H9 (cell line): ENCODE results near the gene ANO10. TPM values are rescaled to one million over a fixed set of nuclear protein-coding genes. Genes with fewer than 3 reads are reported as not detected.

Source experiments
- DNase-seq: peaks from one replicate; pipeline ENCODE4 v3.0.0-alpha.2; 2017
- H2AFZ ChIP-seq: one replicate; pipeline ENCODE4 v1.6.1; 2013; ENCODE audit warnings: mild to moderate bottlenecking, low read length, control low read depth, moderate library complexity
- H2AK5ac ChIP-seq: 2 replicates; pipeline ENCODE4 v1.6.1; 2013; ENCODE audit warnings: low read length, control low read depth, mixed read lengths; ENCODE audit not compliant: insufficient read length
- H2BK120ac ChIP-seq: one replicate; pipeline ENCODE4 v1.6.1; 2013; ENCODE audit warnings: low read depth, mild to moderate bottlenecking, low read length, control low read depth, inconsistent platforms; ENCODE audit not compliant: poor library complexity, severe bottlenecking
- H2BK12ac ChIP-seq: 2 replicates; pipeline ENCODE4 v1.6.1; 2013; ENCODE audit warnings: low read length, control low read depth, mixed read lengths, low read depth; ENCODE audit not compliant: insufficient read length
- H2BK15ac ChIP-seq: 2 replicates; pipeline ENCODE4 v1.6.1; 2013; ENCODE audit warnings: low read depth, low read length, control low read depth
- H2BK20ac ChIP-seq: one replicate; pipeline ENCODE4 v1.6.1; 2013; ENCODE audit warnings: low read depth, mild to moderate bottlenecking, low read length, control low read depth, inconsistent platforms; ENCODE audit not compliant: poor library complexity, severe bottlenecking
- H2BK5ac ChIP-seq: 2 replicates; pipeline ENCODE4 v1.6.1; 2013; ENCODE audit warnings: low read length, control low read depth, mixed read lengths; ENCODE audit not compliant: insufficient read length
- H3K14ac ChIP-seq: 2 replicates; pipeline ENCODE4 v1.6.1; 2013; ENCODE audit warnings: low read length, control low read depth; ENCODE audit not compliant: insufficient read depth
- H3K18ac ChIP-seq: 2 replicates; pipeline ENCODE4 v1.6.1; 2013; ENCODE audit warnings: low read depth, mild to moderate bottlenecking, mixed read lengths, low read length, control low read depth; ENCODE audit not compliant: insufficient read length
- H3K23ac ChIP-seq: 2 replicates; pipeline ENCODE4 v1.6.1; 2013; ENCODE audit warnings: low read length, control low read depth, mixed read lengths, low read depth; ENCODE audit not compliant: insufficient read length
- H3K23me2 ChIP-seq: 2 replicates; pipeline ENCODE4 v1.6.1; 2013; ENCODE audit warnings: low read depth, mild to moderate bottlenecking, mixed read lengths, low read length, control low read depth; ENCODE audit not compliant: insufficient read length, poor library complexity, severe bottlenecking
- H3K27ac ChIP-seq: 2 replicates; pipeline ENCODE4 v1.5.1; 2013; ENCODE audit warnings: low read length, control low read depth, mixed read lengths, low read depth; ENCODE audit not compliant: insufficient read length
- H3K27me3 ChIP-seq: 2 replicates; pipeline ENCODE4 v1.6.1; 2013; ENCODE audit warnings: low read length, control low read depth, inconsistent platforms; ENCODE audit not compliant: insufficient read depth
- H3K4ac ChIP-seq: 2 replicates; pipeline ENCODE4 v1.6.1; 2013; ENCODE audit warnings: low read depth, mild to moderate bottlenecking, control low read depth, inconsistent platforms, low read length, moderate library complexity
- H3K4me1 ChIP-seq: 2 replicates; pipeline ENCODE4 v1.6.1; 2013; ENCODE audit warnings: low read length, control low read depth, inconsistent platforms; ENCODE audit not compliant: insufficient read depth
- H3K4me2 ChIP-seq: 2 replicates; pipeline ENCODE4 v1.6.1; 2013; ENCODE audit warnings: low read length, control low read depth, mixed read lengths; ENCODE audit not compliant: insufficient read length, insufficient read depth
- H3K56ac ChIP-seq: 2 replicates; pipeline ENCODE4 v1.6.1; 2013; ENCODE audit warnings: low read depth, mild to moderate bottlenecking, mixed read lengths, low read length, control low read depth; ENCODE audit not compliant: insufficient read length
- H3K79me1 ChIP-seq: 2 replicates; pipeline ENCODE4 v1.6.1; 2013; ENCODE audit warnings: low read depth, mild to moderate bottlenecking, moderate library complexity, low read length, control low read depth, inconsistent platforms; ENCODE audit not compliant: insufficient read depth, poor library complexity, severe bottlenecking
- H3K79me2 ChIP-seq: 2 replicates; pipeline ENCODE4 v1.6.1; 2013; ENCODE audit warnings: low read length, control low read depth, inconsistent platforms; ENCODE audit not compliant: insufficient read depth
- H3K9ac ChIP-seq: 2 replicates; pipeline ENCODE4 v1.6.1; 2013; ENCODE audit warnings: low read length, control low read depth, mixed read lengths; ENCODE audit not compliant: insufficient read length; ENCODE audit errors: extremely low read depth
- H3K9me3 ChIP-seq: one replicate; pipeline ENCODE4 v1.6.1; 2013; ENCODE audit warnings: low read depth, low read length, inconsistent platforms; ENCODE audit not compliant: control insufficient read depth
- H3T11ph ChIP-seq: one replicate; pipeline ENCODE4 v1.6.1; 2013; ENCODE audit warnings: mild to moderate bottlenecking, low read length, control low read depth, inconsistent platforms
- H4K20me1 ChIP-seq: one replicate; pipeline ENCODE4 v1.6.1; 2013; ENCODE audit not compliant: control insufficient read depth, insufficient read length, insufficient read depth
- H4K5ac ChIP-seq: 2 replicates; pipeline ENCODE4 v1.6.1; 2013; ENCODE audit warnings: low read depth, mild to moderate bottlenecking, mixed read lengths, low read length, control low read depth; ENCODE audit not compliant: insufficient read length
- H4K8ac ChIP-seq: replicated peaks from 2 replicates; pipeline ENCODE4 v1.6.1; 2013; ENCODE audit warnings: low read length, control low read depth, mixed read lengths, low read depth; ENCODE audit not compliant: insufficient read length
- H4K91ac ChIP-seq: 2 replicates; pipeline ENCODE4 v1.6.1; 2013; ENCODE audit warnings: low read depth, mild to moderate bottlenecking, moderate library complexity, mixed read lengths, low read length, control low read depth; ENCODE audit not compliant: insufficient read length
- H3K27ac Mint-ChIP-seq, 3 experiments: 2 replicates in 2 of 3; 3 replicates in 1 of 3; pipeline ENCODE4 v1.8.0; 2020 to 2021; ENCODE audit warnings: mixed read lengths in 3 of 3, mild to moderate bottlenecking in 1 of 3, moderate library complexity in 1 of 3
- H3K27me3 Mint-ChIP-seq: 2 replicates; pipeline ENCODE4 v1.8.0; 2021; ENCODE audit warnings: low read depth, mild to moderate bottlenecking, moderate library complexity, mixed read lengths
- H3K36me3 Mint-ChIP-seq, 3 experiments: 2 replicates in 2 of 3; 3 replicates in 1 of 3; pipeline ENCODE4 v1.8.0; 2020 to 2021; ENCODE audit warnings: low read depth in 3 of 3, mixed read lengths in 3 of 3; ENCODE audit not compliant: insufficient read depth in 1 of 3
- H3K4me1 Mint-ChIP-seq, 2 experiments: 2 replicates each; pipeline ENCODE4 v1.8.0; 2020; ENCODE audit warnings: mixed read lengths in 2 of 2
- H3K4me3 Mint-ChIP-seq, 2 experiments: 2 replicates in 1 of 2; 3 replicates in 1 of 2; pipeline ENCODE4 v1.8.0; 2020 to 2021; ENCODE audit warnings: mild to moderate bottlenecking in 2 of 2, mixed read lengths in 2 of 2, moderate library complexity in 1 of 2
- H3K9me3 Mint-ChIP-seq, 2 experiments: 2 replicates in 1 of 2; 3 replicates in 1 of 2; pipeline ENCODE4 v1.8.0; 2020; ENCODE audit warnings: mild to moderate bottlenecking in 2 of 2, mixed read lengths in 2 of 2, moderate library complexity in 1 of 2
- WGBS: extraction: QIAGEN DNeasy Blood & Tissue Kit; methylation state at CpG from one replicate; pipeline ENCODE4 v1.1.7; 2013; ENCODE audit warnings: missing lambda C conversion rate, low lambda C conversion rate, mixed read lengths; ENCODE audit not compliant: insufficient read length; ENCODE audit errors: extremely low coverage; 5-methylcytosine and 5-hydroxymethylcytosine counted together
- total RNA-seq: library from RNA; stranded (reverse); gene quantifications from 2 replicates; pipeline ENCODE4 v1.2.1, GENCODE V29; 2021
- TF ChIP-seq, protein P1 (sequence below): fragments of 200-600 bp; sonication (generic); conservative IDR thresholded peaks from 3 replicates; pipeline ENCODE4 v1.8.0; 2021; ENCODE audit warnings: antibody characterized with exemption, mild to moderate bottlenecking

Gene ANO10
- total RNA-seq, 1 experiment from 2014 or later, result 38.7 TPM

DNA sequence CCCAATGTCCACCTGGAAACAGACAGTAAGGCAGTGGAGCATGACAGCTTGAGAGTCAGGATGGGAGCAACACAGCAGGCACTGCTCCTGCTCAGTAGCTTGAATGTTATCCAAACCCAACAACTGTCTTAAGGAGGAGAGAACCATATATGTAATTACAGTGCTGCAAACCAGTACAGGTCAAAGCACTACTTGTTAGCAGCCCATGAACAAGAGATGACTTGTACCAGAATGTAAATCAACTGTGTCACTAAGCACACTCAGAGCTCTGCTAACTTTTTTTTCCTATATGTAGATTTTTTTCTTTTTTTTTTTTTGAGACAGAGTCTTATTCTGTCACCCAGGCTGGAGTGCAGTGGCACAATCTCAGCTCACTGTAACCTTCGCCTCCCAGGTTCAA lies 87.1 kb downstream of the ANO10 start:
- no peaks in the 10 kb centered on the region for H3K9me3 ChIP-seq
- no peak overlapping the region for H2BK5ac ChIP-seq
- no peak overlapping the region for H3T11ph ChIP-seq
- H2AK5ac ChIP-seq, result no peak overlapping the region
- Mint-ChIP-seq H3K27ac (peak overlapping the region in 1 of 3 experiments; percentile 55; a peak in 2 of 7 replicates), H3K4me1 (peaks cover 37 to 44% of the 10 kb centered on the region in 2 experiments), H3K27me3 (no peaks in the 10 kb centered on the region), H3K9me3 (no peaks in the 10 kb centered on the region), H3K36me3 (no peaks in the 10 kb centered on the region), H3K4me3 (no peak overlapping the region)
- H3K23me2 ChIP-seq, result no peaks in the 10 kb centered on the region
- H3K56ac ChIP-seq, result no peak overlapping the region
- no peak overlapping the region for H3K23ac ChIP-seq
- H3K79me1 ChIP-seq, result no peaks in the 10 kb centered on the region
- H2AFZ ChIP-seq, result no peak overlapping the region
- H2BK20ac ChIP-seq, result no peak overlapping the region
- no peak overlapping the region for H2BK15ac ChIP-seq
- DNase-seq, result no peak
- no peak overlapping the region for H3K14ac ChIP-seq
- H3K4me1 ChIP-seq, result peaks cover 11% of the 10 kb centered on the region; the same call in 1 of the 2 replicates
- H4K91ac ChIP-seq, result no peak overlapping the region
- H3K18ac ChIP-seq, result no peak overlapping the region
- H2BK120ac ChIP-seq, result no peak overlapping the region
- H2BK12ac ChIP-seq, result no peak overlapping the region
- no peak overlapping the region for H3K4me2 ChIP-seq
- whole genome bisulfite sequencing, result no CpG with 5 or more reads among the region's 1 CpG
- no peaks in the 10 kb centered on the region for H3K27me3 ChIP-seq
- no peak overlapping the region for H4K5ac ChIP-seq
- H3K79me2 ChIP-seq, result no peaks in the 10 kb centered on the region
- no peak overlapping the region for H4K8ac ChIP-seq
- no peaks in the 10 kb centered on the region for H4K20me1 ChIP-seq
- H3K27ac ChIP-seq, result no peak overlapping the region
- TF ChIP-seq, protein P1, sequence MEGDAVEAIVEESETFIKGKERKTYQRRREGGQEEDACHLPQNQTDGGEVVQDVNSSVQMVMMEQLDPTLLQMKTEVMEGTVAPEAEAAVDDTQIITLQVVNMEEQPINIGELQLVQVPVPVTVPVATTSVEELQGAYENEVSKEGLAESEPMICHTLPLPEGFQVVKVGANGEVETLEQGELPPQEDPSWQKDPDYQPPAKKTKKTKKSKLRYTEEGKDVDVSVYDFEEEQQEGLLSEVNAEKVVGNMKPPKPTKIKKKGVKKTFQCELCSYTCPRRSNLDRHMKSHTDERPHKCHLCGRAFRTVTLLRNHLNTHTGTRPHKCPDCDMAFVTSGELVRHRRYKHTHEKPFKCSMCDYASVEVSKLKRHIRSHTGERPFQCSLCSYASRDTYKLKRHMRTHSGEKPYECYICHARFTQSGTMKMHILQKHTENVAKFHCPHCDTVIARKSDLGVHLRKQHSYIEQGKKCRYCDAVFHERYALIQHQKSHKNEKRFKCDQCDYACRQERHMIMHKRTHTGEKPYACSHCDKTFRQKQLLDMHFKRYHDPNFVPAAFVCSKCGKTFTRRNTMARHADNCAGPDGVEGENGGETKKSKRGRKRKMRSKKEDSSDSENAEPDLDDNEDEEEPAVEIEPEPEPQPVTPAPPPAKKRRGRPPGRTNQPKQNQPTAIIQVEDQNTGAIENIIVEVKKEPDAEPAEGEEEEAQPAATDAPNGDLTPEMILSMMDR, result no peak
- H3K4ac ChIP-seq, result no peak overlapping the region
- no peak overlapping the region for H3K9ac ChIP-seq
